Measurements from ENCODE around the gene GNB3. TPM values are rescaled to one million over a fixed set of nuclear protein-coding genes. Genes with fewer than 3 reads are reported as not detected.

The GNB3 gene
- total RNA-seq, 4 donors from 2014 or later = under 0.01 to 18.3 (median 2.7) TPM; not detected in 1

DNA sequence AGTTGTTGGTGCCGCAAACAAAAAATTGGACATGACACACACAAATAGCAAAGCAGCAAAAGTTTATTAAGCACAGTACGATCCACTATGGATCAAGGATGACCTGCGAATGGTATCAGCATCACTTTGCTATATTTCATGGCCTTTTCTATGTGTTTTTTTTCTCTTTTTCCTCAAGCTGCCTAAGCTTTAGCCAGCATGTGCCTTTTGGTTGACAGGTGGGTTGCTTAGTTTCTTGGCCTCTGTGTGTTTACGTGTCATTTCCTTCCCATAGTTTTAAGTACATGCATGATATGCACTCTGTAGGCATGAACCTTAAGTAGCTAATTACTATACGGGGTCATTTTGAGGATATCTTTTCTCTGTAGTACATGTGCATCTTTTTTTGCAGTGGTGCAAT is 41.6 kb upstream of the GNB3 start:
- Histone ChIP-seq H3K36me3 (no peaks in the 10 kb centered on the region), H3K27ac (no peak overlapping the region), H3K4me1 (no peaks in the 10 kb centered on the region), H3K4me3 (no peak overlapping the region), H3K27me3 (no peaks in the 10 kb centered on the region), H3K9me3 (no peaks in the 10 kb centered on the region)
- intact Hi-C loops (cut with DNase I; ENCODE audit: low total_unique reads) = no loop called here
- DNase-seq = no peak
- no peak for TF ChIP-seq POLR2A (IDR thresholded peaks at IDR 0.05)

DNA sequence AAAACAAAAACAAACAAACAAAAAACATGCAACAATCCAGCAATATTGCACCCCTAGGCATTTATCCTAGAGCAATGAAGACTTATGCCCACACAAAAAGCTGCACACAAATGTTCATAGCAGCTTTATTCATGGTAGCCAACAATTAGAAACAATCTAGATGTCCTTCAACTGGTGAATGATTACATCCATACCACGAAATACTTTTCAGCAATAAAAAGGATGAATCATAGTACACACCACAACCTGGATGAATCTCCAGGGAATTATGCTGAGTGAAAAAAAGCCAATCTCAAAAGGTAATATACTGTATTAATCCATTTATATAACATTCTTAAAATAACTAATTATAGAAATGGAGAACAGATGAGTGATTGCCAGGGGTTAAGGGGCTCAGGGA is 33.6 kb upstream of the GNB3 start:
- H3K27ac ChIP-seq = no peak overlapping the region
- no peaks in the 10 kb centered on the region for H3K27me3 ChIP-seq
- H3K36me3 ChIP-seq = no peaks in the 10 kb centered on the region
- DNase-seq = no peak
- H3K4me1 ChIP-seq = no peaks in the 10 kb centered on the region
- H3K9me3 ChIP-seq = no peaks in the 10 kb centered on the region
- no peak overlapping the region for H3K4me3 ChIP-seq
- intact Hi-C loops (cut with DNase I; ENCODE audit: low total_unique reads) = no loop called here
- TF ChIP-seq, protein P1, sequence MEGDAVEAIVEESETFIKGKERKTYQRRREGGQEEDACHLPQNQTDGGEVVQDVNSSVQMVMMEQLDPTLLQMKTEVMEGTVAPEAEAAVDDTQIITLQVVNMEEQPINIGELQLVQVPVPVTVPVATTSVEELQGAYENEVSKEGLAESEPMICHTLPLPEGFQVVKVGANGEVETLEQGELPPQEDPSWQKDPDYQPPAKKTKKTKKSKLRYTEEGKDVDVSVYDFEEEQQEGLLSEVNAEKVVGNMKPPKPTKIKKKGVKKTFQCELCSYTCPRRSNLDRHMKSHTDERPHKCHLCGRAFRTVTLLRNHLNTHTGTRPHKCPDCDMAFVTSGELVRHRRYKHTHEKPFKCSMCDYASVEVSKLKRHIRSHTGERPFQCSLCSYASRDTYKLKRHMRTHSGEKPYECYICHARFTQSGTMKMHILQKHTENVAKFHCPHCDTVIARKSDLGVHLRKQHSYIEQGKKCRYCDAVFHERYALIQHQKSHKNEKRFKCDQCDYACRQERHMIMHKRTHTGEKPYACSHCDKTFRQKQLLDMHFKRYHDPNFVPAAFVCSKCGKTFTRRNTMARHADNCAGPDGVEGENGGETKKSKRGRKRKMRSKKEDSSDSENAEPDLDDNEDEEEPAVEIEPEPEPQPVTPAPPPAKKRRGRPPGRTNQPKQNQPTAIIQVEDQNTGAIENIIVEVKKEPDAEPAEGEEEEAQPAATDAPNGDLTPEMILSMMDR (IDR thresholded peaks at IDR 0.05) = no peak
- no peak for TF ChIP-seq POLR2A (IDR thresholded peaks at IDR 0.05)

DNA sequence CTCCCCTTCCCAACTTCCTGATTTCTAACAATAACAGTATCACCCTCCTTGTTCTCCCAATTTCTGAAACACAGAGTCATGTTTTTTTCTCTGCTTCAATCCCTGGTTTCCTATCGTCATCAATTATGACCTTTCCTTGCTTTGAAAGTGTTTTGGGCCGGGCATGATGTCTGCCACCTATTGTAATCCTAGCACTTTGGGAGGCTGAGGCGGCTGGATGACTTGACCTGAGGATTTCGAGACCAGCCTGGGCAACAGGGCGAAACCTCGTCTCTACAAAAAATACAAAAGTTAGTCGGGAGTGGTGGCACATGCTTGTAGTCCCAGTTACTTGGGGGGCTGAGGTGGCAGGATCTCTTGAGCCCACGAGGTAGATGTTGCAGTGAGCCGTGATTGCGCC is 31.7 kb upstream of the GNB3 start:
- Histone ChIP-seq H3K27me3 (no peaks in the 10 kb centered on the region), H3K4me1 (no peaks in the 10 kb centered on the region), H3K27ac (no peak overlapping the region), H3K4me3 (no peak overlapping the region), H3K9me3 (no peaks in the 10 kb centered on the region), H3K36me3 (no peaks in the 10 kb centered on the region)
- intact Hi-C loops (cut with DNase I; ENCODE audit: low total_unique reads) = no loop called here
- no peak for DNase-seq
- TF ChIP-seq POLR2A (IDR thresholded peaks at IDR 0.05) = no peak
- TF ChIP-seq, protein P1 (IDR thresholded peaks at IDR 0.05) = no peak

DNA sequence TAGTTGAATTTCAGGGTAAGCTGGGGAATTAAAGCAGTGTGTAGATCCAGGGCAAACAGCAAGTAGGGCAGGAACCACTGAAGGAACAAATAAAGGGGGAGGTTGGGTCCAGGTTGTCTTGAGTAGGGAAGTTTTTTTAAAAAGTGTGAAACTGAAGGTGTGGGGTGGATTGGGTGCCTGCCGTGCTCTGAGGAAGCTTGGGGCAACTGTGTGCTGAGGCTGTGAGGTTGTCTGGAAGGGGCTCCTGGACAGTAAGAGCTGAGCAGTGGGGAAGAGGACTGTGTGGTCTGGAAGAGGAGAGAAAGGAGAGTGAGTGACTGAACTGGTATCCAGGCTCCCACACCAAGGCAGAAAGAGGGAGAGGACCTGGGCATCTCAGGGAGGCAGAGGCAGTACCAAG is 30.0 kb upstream of the GNB3 start:
- no peaks in the 10 kb centered on the region for H3K4me1 ChIP-seq
- no peaks in the 10 kb centered on the region for H3K36me3 ChIP-seq
- H3K9me3 ChIP-seq = no peaks in the 10 kb centered on the region
- H3K27ac ChIP-seq = no peak overlapping the region
- intact Hi-C loops (cut with DNase I; ENCODE audit: low total_unique reads) = no loop called here
- no peak for DNase-seq
- TF ChIP-seq POLR2A (IDR thresholded peaks at IDR 0.05) = no peak
- TF ChIP-seq, protein P1 (IDR thresholded peaks at IDR 0.05) = no peak
- H3K4me3 ChIP-seq = no peak overlapping the region
- H3K27me3 ChIP-seq = no peaks in the 10 kb centered on the region

DNA sequence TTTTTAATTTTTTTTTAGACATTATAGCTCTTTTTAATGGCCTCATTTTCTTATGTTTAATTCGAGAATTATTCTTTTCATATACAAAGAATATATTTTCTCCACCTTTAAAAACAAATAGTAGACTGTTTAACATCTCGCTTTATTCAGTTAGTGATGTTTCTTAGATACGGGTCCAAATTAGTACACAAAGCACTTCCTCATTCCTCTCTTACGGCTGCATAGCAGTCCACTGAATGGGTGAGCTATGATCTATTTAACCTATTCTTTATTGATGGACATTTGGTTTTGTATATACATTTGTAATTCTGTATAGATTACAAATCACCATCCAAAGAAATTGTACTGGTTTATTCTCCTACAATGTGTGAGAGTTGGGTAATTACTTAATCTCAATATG is 27.4 kb upstream of the GNB3 start:
- H3K27ac ChIP-seq = no peak overlapping the region
- intact Hi-C loops (cut with DNase I; ENCODE audit: low total_unique reads) = no loop called here

More for the DNA sequence above, 27.4 kb upstream of the GNB3 start:
- Histone ChIP-seq H3K27me3 (no peaks in the 10 kb centered on the region), H3K4me1 (no peaks in the 10 kb centered on the region), H3K9me3 (no peaks in the 10 kb centered on the region), H3K36me3 (no peaks in the 10 kb centered on the region), H3K4me3 (no peak overlapping the region)
- DNase-seq = no peak
- TF ChIP-seq, protein P1 (IDR thresholded peaks at IDR 0.05) = no peak
- TF ChIP-seq POLR2A (IDR thresholded peaks at IDR 0.05) = no peak
